Astrocyte (in vitro differentiated cells and primary cell): ENCODE data around the gene TENM3. TPM values are rescaled to one million over a fixed set of nuclear protein-coding genes. Genes with fewer than 3 reads are reported as not detected.

Experiments used
- DNase-seq: peaks from one replicate; pipeline ENCODE4 v3.0.0-alpha.2; 2010; ENCODE audit warnings: low read depth
- FAIRE-seq: peaks from 2 replicates; lab custom pipeline; 2011; peaks lifted over from hg19 to GRCh38; lab: Jason Lieb, UNC
- H2AFZ ChIP-seq: 2 replicates; pipeline ENCODE4 v1.6.0; 2012; ENCODE audit warnings: low read depth, low read length, inconsistent platforms
- H3K27ac ChIP-seq: 2 replicates; pipeline ENCODE4 v1.5.1; 2011; ENCODE audit warnings: low read depth, low read length, inconsistent platforms
- H3K27me3 ChIP-seq: 2 replicates; pipeline ENCODE4 v1.6.0; 2011; ENCODE audit warnings: low read length, inconsistent platforms; ENCODE audit not compliant: insufficient read depth
- H3K36me3 ChIP-seq: 2 replicates; pipeline ENCODE4 v1.5.1; 2011; ENCODE audit warnings: low read length, inconsistent platforms; ENCODE audit not compliant: insufficient read depth
- H3K4me1 ChIP-seq: 2 replicates; pipeline ENCODE4 v1.5.1; 2011; ENCODE audit warnings: low read length, inconsistent platforms; ENCODE audit not compliant: insufficient read depth
- H3K4me2 ChIP-seq: 2 replicates; pipeline ENCODE4 v1.6.0; 2012; ENCODE audit warnings: low read length, inconsistent platforms
- H3K4me3 ChIP-seq: 2 replicates; pipeline ENCODE4 v1.5.1; 2011; ENCODE audit warnings: low read depth, mild to moderate bottlenecking, low read length, inconsistent platforms; ENCODE audit not compliant: insufficient read depth
- H3K79me2 ChIP-seq: 2 replicates; pipeline ENCODE4 v1.6.0; 2012; ENCODE audit warnings: mild to moderate bottlenecking, low read length, inconsistent platforms; ENCODE audit not compliant: insufficient read depth
- H3K9ac ChIP-seq: 2 replicates; pipeline ENCODE4 v1.6.0; 2012; ENCODE audit warnings: mild to moderate bottlenecking, low read length, inconsistent platforms
- H3K9me3 ChIP-seq: 2 replicates; pipeline ENCODE4 v1.5.1; 2012; ENCODE audit warnings: low read depth, mild to moderate bottlenecking, low read length, inconsistent platforms; ENCODE audit not compliant: insufficient read depth
- H4K20me1 ChIP-seq: 2 replicates; pipeline ENCODE4 v1.6.0; 2012; ENCODE audit warnings: low read length, inconsistent platforms; ENCODE audit not compliant: insufficient read depth
- H3K27ac Mint-ChIP-seq: one replicate; pipeline ENCODE4 v1.8.0; 2021; ENCODE audit warnings: mild to moderate bottlenecking, mixed read lengths; ENCODE audit not compliant: unreplicated experiment
- H3K27me3 Mint-ChIP-seq: one replicate; pipeline ENCODE4 v1.8.0; 2021; ENCODE audit warnings: low read depth, mixed read lengths; ENCODE audit not compliant: unreplicated experiment
- H3K36me3 Mint-ChIP-seq: one replicate; pipeline ENCODE4 v1.8.0; 2021; ENCODE audit warnings: low read depth, mixed read lengths; ENCODE audit not compliant: unreplicated experiment
- H3K4me1 Mint-ChIP-seq: one replicate; pipeline ENCODE4 v1.8.0; 2021; ENCODE audit warnings: low read depth, mixed read lengths; ENCODE audit not compliant: unreplicated experiment
- H3K4me3 Mint-ChIP-seq: one replicate; pipeline ENCODE4 v1.8.0; 2021; ENCODE audit warnings: mild to moderate bottlenecking, moderate library complexity, mixed read lengths; ENCODE audit not compliant: unreplicated experiment
- H3K9me3 Mint-ChIP-seq: one replicate; pipeline ENCODE4 v1.8.0; 2021; ENCODE audit warnings: mild to moderate bottlenecking, mixed read lengths; ENCODE audit not compliant: unreplicated experiment
- EZH2 ChIP-seq: IDR thresholded peaks from 2 replicates; pipeline ENCODE4 v1.6.1; 2012; ENCODE audit warnings: mild to moderate bottlenecking, low read length, inconsistent platforms; ENCODE audit not compliant: insufficient read depth
- total RNA-seq: library from RNA; stranded (reverse); gene quantifications from 2 replicates; pipeline ENCODE4 v1.2.1, GENCODE V29; 2021
- TF ChIP-seq, protein P1 (sequence below): IDR thresholded peaks from 2 replicates; pipeline ENCODE4 v1.5.1; 2011; ENCODE audit warnings: low read depth, mild to moderate bottlenecking, inconsistent platforms, low read length, moderate library complexity; ENCODE audit not compliant: insufficient read depth

Gene TENM3
- total RNA-seq, 1 donor from 2014 or later: 127 TPM

DNA sequence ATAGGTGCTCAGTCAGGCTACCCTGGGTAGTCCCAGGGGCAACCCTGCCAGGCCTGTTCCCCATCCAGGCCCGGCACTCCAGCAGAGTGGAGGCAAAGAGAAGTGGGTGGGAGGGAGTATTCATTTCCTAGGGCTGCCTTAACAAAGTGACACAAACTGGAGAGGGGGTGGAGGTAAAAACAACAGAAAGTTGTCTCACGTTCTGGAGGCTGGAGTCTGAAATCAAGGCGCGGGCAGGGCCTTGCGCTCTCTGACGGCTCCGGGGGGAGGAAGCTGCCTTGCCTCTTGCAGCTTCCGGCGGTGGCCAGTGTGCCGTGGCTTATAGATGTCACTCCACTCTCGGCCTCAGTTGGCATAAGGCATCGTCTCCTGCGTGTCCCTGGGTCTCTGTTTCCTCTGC, 583.2 kb downstream of the TENM3 start:
- no peaks in the 10 kb centered on the region for H3K36me3 Mint-ChIP-seq
- H3K79me2 ChIP-seq: no peaks in the 10 kb centered on the region
- H3K9me3 ChIP-seq: peaks cover 3% of the 10 kb centered on the region
- H3K27ac Mint-ChIP-seq: no peak overlapping the region
- no peak overlapping the region for H3K4me3 Mint-ChIP-seq
- H3K27me3 Mint-ChIP-seq: peaks cover 31% of the 10 kb centered on the region
- no peak for TF ChIP-seq EZH2
- TF ChIP-seq, protein P1, sequence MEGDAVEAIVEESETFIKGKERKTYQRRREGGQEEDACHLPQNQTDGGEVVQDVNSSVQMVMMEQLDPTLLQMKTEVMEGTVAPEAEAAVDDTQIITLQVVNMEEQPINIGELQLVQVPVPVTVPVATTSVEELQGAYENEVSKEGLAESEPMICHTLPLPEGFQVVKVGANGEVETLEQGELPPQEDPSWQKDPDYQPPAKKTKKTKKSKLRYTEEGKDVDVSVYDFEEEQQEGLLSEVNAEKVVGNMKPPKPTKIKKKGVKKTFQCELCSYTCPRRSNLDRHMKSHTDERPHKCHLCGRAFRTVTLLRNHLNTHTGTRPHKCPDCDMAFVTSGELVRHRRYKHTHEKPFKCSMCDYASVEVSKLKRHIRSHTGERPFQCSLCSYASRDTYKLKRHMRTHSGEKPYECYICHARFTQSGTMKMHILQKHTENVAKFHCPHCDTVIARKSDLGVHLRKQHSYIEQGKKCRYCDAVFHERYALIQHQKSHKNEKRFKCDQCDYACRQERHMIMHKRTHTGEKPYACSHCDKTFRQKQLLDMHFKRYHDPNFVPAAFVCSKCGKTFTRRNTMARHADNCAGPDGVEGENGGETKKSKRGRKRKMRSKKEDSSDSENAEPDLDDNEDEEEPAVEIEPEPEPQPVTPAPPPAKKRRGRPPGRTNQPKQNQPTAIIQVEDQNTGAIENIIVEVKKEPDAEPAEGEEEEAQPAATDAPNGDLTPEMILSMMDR: no peak
- no peaks in the 10 kb centered on the region for H3K4me1 ChIP-seq
- H3K4me1 Mint-ChIP-seq: no peaks in the 10 kb centered on the region
- H2AFZ ChIP-seq: no peak overlapping the region
- H3K9ac ChIP-seq: no peak overlapping the region
- peaks cover 13% of the 10 kb centered on the region for H3K27me3 ChIP-seq
- H3K27ac ChIP-seq: no peak overlapping the region
- no peak for FAIRE-seq
- H3K4me3 ChIP-seq: no peak overlapping the region
- H3K4me2 ChIP-seq: no peak overlapping the region
- H3K36me3 ChIP-seq: no peaks in the 10 kb centered on the region
- DNase-seq: no peak
- H3K9me3 Mint-ChIP-seq: peaks cover 3% of the 10 kb centered on the region
- no peaks in the 10 kb centered on the region for H4K20me1 ChIP-seq

DNA sequence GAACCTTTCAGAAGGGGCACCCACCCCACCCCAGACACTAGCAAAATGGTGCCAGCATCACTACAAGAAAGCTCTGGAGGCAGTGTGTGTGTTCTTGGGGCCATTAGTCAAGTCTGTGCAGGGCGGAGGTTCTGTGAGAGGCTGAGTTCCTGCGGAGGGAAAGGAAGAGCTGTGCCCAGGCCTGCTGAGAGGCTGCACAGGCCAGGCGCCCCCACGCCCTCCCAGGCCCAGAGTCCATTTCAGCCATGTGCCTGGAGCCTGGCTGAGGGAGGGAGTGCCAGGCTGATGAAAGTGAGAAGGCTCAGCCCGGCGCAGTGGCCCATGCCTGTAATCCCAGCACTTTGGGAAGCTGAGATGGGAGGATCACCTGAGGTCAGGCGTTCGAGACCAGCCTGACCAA, 584.0 kb downstream of the TENM3 start:
- DNase-seq (no peak), FAIRE-seq (no peak)
- Mint-ChIP-seq H3K9me3 (peaks cover 3% of the 10 kb centered on the region), H3K36me3 (no peaks in the 10 kb centered on the region), H3K27ac (no peak overlapping the region), H3K4me3 (no peak overlapping the region), H3K4me1 (no peaks in the 10 kb centered on the region), H3K27me3 (peaks cover 30% of the 10 kb centered on the region)
- H3K79me2 ChIP-seq: no peaks in the 10 kb centered on the region
- no peak overlapping the region for H3K4me3 ChIP-seq
- H3K9me3 ChIP-seq: peaks cover 3% of the 10 kb centered on the region
- no peaks in the 10 kb centered on the region for H3K4me1 ChIP-seq
- no peak overlapping the region for H3K27ac ChIP-seq
- no peak overlapping the region for H3K9ac ChIP-seq
- H2AFZ ChIP-seq: no peak overlapping the region
- no peaks in the 10 kb centered on the region for H3K36me3 ChIP-seq
- no peak overlapping the region for H3K4me2 ChIP-seq
- no peak for TF ChIP-seq EZH2
- TF ChIP-seq, protein P1: no peak
- no peaks in the 10 kb centered on the region for H4K20me1 ChIP-seq
- peaks cover 13% of the 10 kb centered on the region for H3K27me3 ChIP-seq

DNA sequence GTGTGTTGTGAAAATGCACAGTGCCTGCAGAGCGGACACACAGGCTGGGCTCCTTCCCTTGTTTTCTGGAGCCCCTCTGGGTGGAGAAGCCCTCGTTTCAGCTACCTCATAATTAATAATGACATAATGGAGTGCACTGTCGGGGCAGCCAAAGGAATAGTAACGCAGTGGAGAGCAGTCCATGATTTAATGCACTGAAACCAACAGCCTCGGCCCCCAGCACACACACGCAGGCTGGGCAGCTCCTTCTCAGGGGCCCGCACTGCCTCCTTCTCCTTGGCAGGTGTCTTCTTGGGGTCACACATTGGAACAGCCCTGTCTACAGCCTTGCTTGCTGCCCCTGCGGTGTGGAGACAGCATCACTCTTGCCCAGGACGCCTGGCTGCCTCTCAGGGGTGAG, 584.8 kb downstream of the TENM3 start:
- peaks cover 3% of the 10 kb centered on the region for H3K9me3 ChIP-seq
- FAIRE-seq (no peak), DNase-seq (no peak)
- H4K20me1 ChIP-seq: no peaks in the 10 kb centered on the region
- Mint-ChIP-seq H3K36me3 (no peaks in the 10 kb centered on the region), H3K27ac (no peak overlapping the region), H3K4me1 (no peaks in the 10 kb centered on the region), H3K9me3 (peaks cover 6% of the 10 kb centered on the region), H3K4me3 (no peak overlapping the region), H3K27me3 (peaks cover 33% of the 10 kb centered on the region)
- H3K4me3 ChIP-seq: no peak overlapping the region
- H3K79me2 ChIP-seq: no peaks in the 10 kb centered on the region
- no peak overlapping the region for H3K9ac ChIP-seq
- H2AFZ ChIP-seq: no peak overlapping the region
- H3K4me1 ChIP-seq: no peaks in the 10 kb centered on the region
- no peaks in the 10 kb centered on the region for H3K36me3 ChIP-seq
- no peak overlapping the region for H3K4me2 ChIP-seq
- H3K27ac ChIP-seq: no peak overlapping the region
- H3K27me3 ChIP-seq: peaks cover 18% of the 10 kb centered on the region
- TF ChIP-seq, protein P1: no peak
- no peak for TF ChIP-seq EZH2
